ENCODE results near the gene FBLIM1. TPM values are rescaled to one million over a fixed set of nuclear protein-coding genes. Genes with fewer than 3 reads are reported as not detected.

The FBLIM1 gene
- total RNA-seq, 1 donor from 2014 or later: 101 TPM

DNA sequence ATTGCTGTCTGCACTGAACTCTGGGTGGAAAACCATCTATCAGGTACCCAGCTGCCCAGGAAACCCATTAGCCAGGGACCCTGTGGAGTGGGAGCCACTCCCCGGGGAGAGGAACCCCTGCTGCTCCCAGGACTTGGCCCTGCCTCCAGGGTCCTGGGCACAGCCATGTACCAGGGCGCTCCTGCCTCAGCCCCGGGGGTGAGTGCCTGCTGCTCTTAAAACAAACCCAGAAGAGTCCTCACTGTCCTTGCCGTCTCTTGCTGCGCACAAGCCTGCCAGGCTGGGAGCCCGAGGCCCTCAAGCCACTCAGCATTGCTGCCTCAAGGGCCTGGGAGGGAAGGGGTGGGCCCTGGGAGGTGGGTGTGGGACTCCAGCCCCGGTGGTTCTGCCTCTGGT lies 25.9 kb upstream of the FBLIM1 start:
- Mint-ChIP-seq H3K4me1 (ENCODE audit: low read depth) (peaks cover 5% of the 10 kb centered on the region), H3K9me3 (ENCODE audit: low read depth) (no peaks in the 10 kb centered on the region), H3K27me3 (no peaks in the 10 kb centered on the region), H3K36me3 (ENCODE audit: insufficient read depth) (peaks cover 6% of the 10 kb centered on the region), H3K27ac (no peak overlapping the region), H3K4me3 (ENCODE audit: low read depth) (no peak overlapping the region)
- DNase-seq (ENCODE audit: low spot score, unreplicated experiment): no peak
- TF ChIP-seq, protein P1, sequence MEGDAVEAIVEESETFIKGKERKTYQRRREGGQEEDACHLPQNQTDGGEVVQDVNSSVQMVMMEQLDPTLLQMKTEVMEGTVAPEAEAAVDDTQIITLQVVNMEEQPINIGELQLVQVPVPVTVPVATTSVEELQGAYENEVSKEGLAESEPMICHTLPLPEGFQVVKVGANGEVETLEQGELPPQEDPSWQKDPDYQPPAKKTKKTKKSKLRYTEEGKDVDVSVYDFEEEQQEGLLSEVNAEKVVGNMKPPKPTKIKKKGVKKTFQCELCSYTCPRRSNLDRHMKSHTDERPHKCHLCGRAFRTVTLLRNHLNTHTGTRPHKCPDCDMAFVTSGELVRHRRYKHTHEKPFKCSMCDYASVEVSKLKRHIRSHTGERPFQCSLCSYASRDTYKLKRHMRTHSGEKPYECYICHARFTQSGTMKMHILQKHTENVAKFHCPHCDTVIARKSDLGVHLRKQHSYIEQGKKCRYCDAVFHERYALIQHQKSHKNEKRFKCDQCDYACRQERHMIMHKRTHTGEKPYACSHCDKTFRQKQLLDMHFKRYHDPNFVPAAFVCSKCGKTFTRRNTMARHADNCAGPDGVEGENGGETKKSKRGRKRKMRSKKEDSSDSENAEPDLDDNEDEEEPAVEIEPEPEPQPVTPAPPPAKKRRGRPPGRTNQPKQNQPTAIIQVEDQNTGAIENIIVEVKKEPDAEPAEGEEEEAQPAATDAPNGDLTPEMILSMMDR (IDR thresholded peaks at IDR 0.05; ENCODE audit: unreplicated experiment): no peak

GRCh38 chr1:15733218-15733725 lies 25.3 kb upstream of the FBLIM1 start:
- Mint-ChIP-seq H3K4me3 (ENCODE audit: low read depth) (no peak overlapping the region), H3K27ac (no peak overlapping the region), H3K4me1 (ENCODE audit: low read depth) (peaks cover 6% of the 10 kb centered on the region), H3K9me3 (ENCODE audit: low read depth) (no peaks in the 10 kb centered on the region), H3K36me3 (ENCODE audit: insufficient read depth) (peaks cover 6% of the 10 kb centered on the region), H3K27me3 (no peaks in the 10 kb centered on the region)
- TF ChIP-seq, protein P1 (IDR thresholded peaks at IDR 0.05; ENCODE audit: unreplicated experiment): no peak
- no peak for DNase-seq (ENCODE audit: low spot score, unreplicated experiment)

GRCh38 chr1:15733726-15734226 lies 24.8 kb upstream of the FBLIM1 start:
- TF ChIP-seq, protein P1 (IDR thresholded peaks at IDR 0.05; ENCODE audit: unreplicated experiment): no peak
- Mint-ChIP-seq H3K4me1 (ENCODE audit: low read depth) (peaks cover 10% of the 10 kb centered on the region), H3K27me3 (no peaks in the 10 kb centered on the region), H3K9me3 (ENCODE audit: low read depth) (no peaks in the 10 kb centered on the region), H3K27ac (no peak overlapping the region), H3K4me3 (ENCODE audit: low read depth) (no peak overlapping the region), H3K36me3 (ENCODE audit: insufficient read depth) (peaks cover 6% of the 10 kb centered on the region)
- no peak for DNase-seq (ENCODE audit: low spot score, unreplicated experiment)

- Mint-ChIP-seq H3K36me3 (ENCODE audit: insufficient read depth) (peaks cover 6% of the 10 kb centered on the region), H3K9me3 (ENCODE audit: low read depth) (no peaks in the 10 kb centered on the region)
- TF ChIP-seq, protein P1 (IDR thresholded peaks at IDR 0.05; ENCODE audit: unreplicated experiment): no peak
These were observed 24.3 kb upstream of the FBLIM1 start for GRCh38 chr1:15734296-15734695.

GRCh38 chr1:15734901-15735300 lies 23.7 kb upstream of the FBLIM1 start:
- Mint-ChIP-seq H3K27me3 (no peaks in the 10 kb centered on the region), H3K9me3 (ENCODE audit: low read depth) (no peaks in the 10 kb centered on the region), H3K27ac (no peak overlapping the region), H3K36me3 (ENCODE audit: insufficient read depth) (peaks cover 6% of the 10 kb centered on the region), H3K4me1 (ENCODE audit: low read depth) (peaks cover 11% of the 10 kb centered on the region), H3K4me3 (ENCODE audit: low read depth) (no peak overlapping the region)
- no peak for DNase-seq (ENCODE audit: low spot score, unreplicated experiment)
- TF ChIP-seq, protein P1 (IDR thresholded peaks at IDR 0.05; ENCODE audit: unreplicated experiment): no peak

More at GRCh38 chr1:15734296-15734695, 24.3 kb upstream of the FBLIM1 start:
- DNase-seq (ENCODE audit: low spot score, unreplicated experiment): no peak
- H3K27me3 Mint-ChIP-seq: no peaks in the 10 kb centered on the region
- H3K27ac Mint-ChIP-seq: peak overlapping the region; percentile 82
- H3K4me3 Mint-ChIP-seq (ENCODE audit: low read depth): no peak overlapping the region
- peaks cover 11% of the 10 kb centered on the region for H3K4me1 Mint-ChIP-seq (ENCODE audit: low read depth)

Data from progenitor cell of endocrine pancreas (in vitro differentiated cells).